ENCODE results near the gene MEX3B. TPM values are rescaled to one million over a fixed set of nuclear protein-coding genes. Genes with fewer than 3 reads are reported as not detected.
A peak's percentile ranks its signal among the peaks of the same experiment; 100 is the strongest.

The MEX3B gene
- under 1 TPM in 3 of 4 donors, not detected in 1; 0.22 to 0.57 (median 0.26) TPM for total RNA-seq

- intact Hi-C loops (cut with DNase I) = no loop called here
- peak in 1 of 4 donors; percentile 25 for TF ChIP-seq POLR2A (IDR thresholded peaks at IDR 0.05)
- no peak for TF ChIP-seq CTCF (IDR thresholded peaks at IDR 0.05)
- H3K27me3 ChIP-seq = peaks cover 0 to 51% (median 0%) of the 10 kb centered on the region in 4 donors
- H3K9me3 ChIP-seq = no peaks in the 10 kb centered on the region
- H3K4me1 ChIP-seq = peaks cover 10 to 47% (median 13%) of the 10 kb centered on the region in 3 donors
- peak within 1 kb of the TSS; percentile 57 to 88 (median 69) for H3K4me3 ChIP-seq
- H3K27ac ChIP-seq = peak within 1 kb of the TSS; percentile 80 to 94 (median 94)
- WGBS, 2 donors = 0% methylated on average over 8 of the region's 68 CpGs; no CpG with 5 or more reads in 1 of the 2 donors
- DNase-seq = peak; percentile 66
- H3K36me3 ChIP-seq = no peaks in the 10 kb centered on the region
Observed at GRCh38 chr15:82045892-82046665, at the start of gene MEX3B. MEX3B (minus strand) TSS chr15:82046018; CDS start chr15:82045705, 313 bp downstream.

- 54 to 64% methylated on average over 12 to 13 of the region's 13 CpGs for WGBS, 2 donors
Observed at GRCh38 chr15:82093774-82094211, 48.0 kb upstream of the MEX3B start.

GRCh38 chr15:82093325-82093724, 47.5 kb upstream of the MEX3B start:
- Histone ChIP-seq H3K4me3 (no peak overlapping the region), H3K9me3 (no peaks in the 10 kb centered on the region), H3K27ac (no peak overlapping the region), H3K36me3 (no peaks in the 10 kb centered on the region), H3K4me1 (no peaks in the 10 kb centered on the region), H3K27me3 (peaks cover 0 to 11% (median 0%) of the 10 kb centered on the region in 4 donors)
- TF ChIP-seq CTCF (IDR thresholded peaks at IDR 0.05) (no peak), POLR2A (IDR thresholded peaks at IDR 0.05) (no peak)
- no peak for DNase-seq
- intact Hi-C loops (cut with DNase I) = no loop called here
- WGBS, 2 donors = 86 to 98% methylated on average over 3 to 4 of the region's 5 CpGs

More at GRCh38 chr15:82093774-82094211, 48.0 kb upstream of the MEX3B start:
- Histone ChIP-seq H3K4me1 (no peaks in the 10 kb centered on the region), H3K4me3 (no peak overlapping the region), H3K27ac (no peak overlapping the region), H3K9me3 (no peaks in the 10 kb centered on the region), H3K36me3 (no peaks in the 10 kb centered on the region), H3K27me3 (peaks cover 0 to 11% (median 0%) of the 10 kb centered on the region in 4 donors)
- intact Hi-C loops (cut with DNase I) = no loop called here
- DNase-seq = no peak
- no peak for TF ChIP-seq CTCF (IDR thresholded peaks at IDR 0.05)
- TF ChIP-seq POLR2A (IDR thresholded peaks at IDR 0.05) = no peak

- Histone ChIP-seq H3K4me3 (no peak overlapping the region), H3K9me3 (no peaks in the 10 kb centered on the region), H3K36me3 (no peaks in the 10 kb centered on the region), H3K27ac (no peak overlapping the region), H3K4me1 (no peaks in the 10 kb centered on the region), H3K27me3 (peaks cover 0 to 11% (median 0%) of the 10 kb centered on the region in 4 donors)
- no peak for DNase-seq
- intact Hi-C loops (cut with DNase I) = no loop called here
- WGBS, 2 donors = 73 to 75% methylated on average over 2 to 3 of the region's 3 CpGs
- no peak for TF ChIP-seq POLR2A (IDR thresholded peaks at IDR 0.05)
- no peak for TF ChIP-seq CTCF (IDR thresholded peaks at IDR 0.05)
Observed at GRCh38 chr15:82091636-82092140, 45.9 kb upstream of the MEX3B start.

Data from esophagus squamous epithelium (tissue), 5 donors.